CD8-positive, alpha-beta memory T cell (primary cell): ENCODE measurements around the gene SPSB4. TPM values are rescaled to one million over a fixed set of nuclear protein-coding genes. Genes with fewer than 3 reads are reported as not detected.

Experiments used
- CTCF ChIA-PET: fragments of 350-600 bp; sonication (Branson Sonifier 250); formaldehyde crosslinking; loops from one replicate; lab custom pipeline; 2021; ENCODE audit warnings: antibody characterized with exemption; lab: Charles Lee
- POLR2A ChIA-PET: fragments of 350-600 bp; sonication (Branson Sonifier 250); formaldehyde crosslinking; loops from one replicate; lab custom pipeline; 2021; ENCODE audit warnings: antibody characterized with exemption; lab: Charles Lee
- DNase-seq, 5 donors: peaks; one replicate each; pipeline versions ENCODE4 v3.0.0 to v3.0.0-alpha.2; 2020 to 2022; ENCODE audit warnings: mixed read lengths in 1 of 5
- H3K27ac ChIP-seq: one replicate; pipeline ENCODE4 v1.7.0; 2013; ENCODE audit warnings: low read depth, mild to moderate bottlenecking, low read length, moderate library complexity
- H3K27me3 ChIP-seq: 2 replicates; pipeline ENCODE4 v1.7.0; 2013; ENCODE audit warnings: low read length, mild to moderate bottlenecking; ENCODE audit not compliant: insufficient read depth, poor library complexity, severe bottlenecking
- H3K36me3 ChIP-seq: 2 replicates; pipeline ENCODE4 v1.7.0; 2013; ENCODE audit warnings: mild to moderate bottlenecking, low read length, moderate library complexity; ENCODE audit not compliant: insufficient read depth
- H3K4me1 ChIP-seq: 2 replicates; pipeline ENCODE4 v1.7.0; 2013; ENCODE audit warnings: mild to moderate bottlenecking, low read length, moderate library complexity; ENCODE audit not compliant: insufficient read depth
- H3K4me3 ChIP-seq: 2 replicates; pipeline ENCODE4 v1.7.0; 2013; ENCODE audit warnings: mild to moderate bottlenecking, low read length
- H3K9me3 ChIP-seq: 2 replicates; pipeline ENCODE4 v1.7.0; 2013; ENCODE audit warnings: mild to moderate bottlenecking, low read length
- H3K27ac Mint-ChIP-seq, 8 donors: one replicate each; pipeline ENCODE4 v1.8.0; 2020 to 2021; ENCODE audit warnings: mixed read lengths in 8 of 8, mild to moderate bottlenecking in 6 of 8, inconsistent platforms in 3 of 8, moderate library complexity in 3 of 8
- H3K27me3 Mint-ChIP-seq, 2 donors: one replicate each; pipeline ENCODE4 v1.8.0; 2020 to 2021; ENCODE audit warnings: mixed read lengths in 2 of 2, mild to moderate bottlenecking in 1 of 2, moderate library complexity in 1 of 2
- H3K36me3 Mint-ChIP-seq, 3 donors: one replicate each; pipeline ENCODE4 v1.8.0; 2020 to 2021; ENCODE audit warnings: mixed read lengths in 3 of 3, inconsistent platforms in 1 of 3, mild to moderate bottlenecking in 1 of 3
- H3K4me1 Mint-ChIP-seq, 3 donors: one replicate each; pipeline ENCODE4 v1.8.0; 2020 to 2021; ENCODE audit warnings: mixed read lengths in 3 of 3, inconsistent platforms in 1 of 3, mild to moderate bottlenecking in 1 of 3
- H3K4me3 Mint-ChIP-seq, 7 donors: one replicate each; pipeline ENCODE4 v1.8.0; 2020 to 2021; ENCODE audit warnings: mixed read lengths in 7 of 7, mild to moderate bottlenecking in 6 of 7, moderate library complexity in 4 of 7, inconsistent platforms in 2 of 7
- H3K9me3 Mint-ChIP-seq, 5 donors: one replicate each; pipeline ENCODE4 v1.8.0; 2020 to 2022; ENCODE audit warnings: mixed read lengths in 5 of 5, mild to moderate bottlenecking in 3 of 5, moderate library complexity in 2 of 5, inconsistent platforms in 1 of 5
- polyA plus RNA-seq: library from polyadenylated mRNA; unstranded; fragments of 300-500 nt; fragmentation: Illumina TruSeq; gene quantifications from one replicate; pipeline ENCODE4 v1.2.3, GENCODE V29; 2021
- total RNA-seq, 2 experiments: library from RNA; stranded (reverse); gene quantifications; one replicate each; pipeline ENCODE4 v1.2.3, GENCODE V29; 2021

SPSB4 gene
- total and polyA plus RNA-seq, 3 experiments from 2014 or later = not detected

DNA sequence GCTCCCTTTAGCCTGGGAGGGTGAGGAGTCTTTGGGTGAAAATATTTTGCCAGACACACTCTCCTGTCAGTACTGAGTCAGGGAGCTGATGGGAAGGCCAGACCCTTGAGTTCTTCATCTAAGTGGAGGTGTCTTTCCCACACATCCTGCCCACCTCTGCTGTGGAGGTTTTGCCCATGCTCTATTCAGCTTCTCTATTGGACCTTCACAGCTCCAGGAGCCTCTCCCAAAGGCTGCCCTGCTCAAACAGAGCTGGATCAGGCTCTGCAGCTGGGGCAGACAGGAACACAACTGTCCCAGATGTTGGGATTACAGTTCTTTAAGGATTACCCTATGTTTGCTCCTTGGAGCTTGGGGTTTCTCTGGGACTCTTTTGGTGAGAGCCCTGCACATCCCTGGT is 77.9 kb downstream of the SPSB4 start:
- no peaks in the 10 kb centered on the region for H3K36me3 ChIP-seq
- no peak overlapping the region for H3K4me3 ChIP-seq
- ChIA-PET POLR2A (no interaction called here), CTCF (no interaction called here)
- H3K27ac Mint-ChIP-seq = peak overlapping the region in 1 of 8 donors; percentile 55
- H3K27me3 ChIP-seq = no peaks in the 10 kb centered on the region
- no peaks in the 10 kb centered on the region for H3K36me3 Mint-ChIP-seq
- DNase-seq = no peak
- H3K4me1 ChIP-seq = no peaks in the 10 kb centered on the region
- peaks cover 13 to 27% of the 10 kb centered on the region in 2 donors for H3K27me3 Mint-ChIP-seq
- no peaks in the 10 kb centered on the region for H3K9me3 Mint-ChIP-seq
- no peaks in the 10 kb centered on the region for H3K4me1 Mint-ChIP-seq
- H3K9me3 ChIP-seq = no peaks in the 10 kb centered on the region
- H3K4me3 Mint-ChIP-seq = no peak overlapping the region
- H3K27ac ChIP-seq = no peak overlapping the region

DNA sequence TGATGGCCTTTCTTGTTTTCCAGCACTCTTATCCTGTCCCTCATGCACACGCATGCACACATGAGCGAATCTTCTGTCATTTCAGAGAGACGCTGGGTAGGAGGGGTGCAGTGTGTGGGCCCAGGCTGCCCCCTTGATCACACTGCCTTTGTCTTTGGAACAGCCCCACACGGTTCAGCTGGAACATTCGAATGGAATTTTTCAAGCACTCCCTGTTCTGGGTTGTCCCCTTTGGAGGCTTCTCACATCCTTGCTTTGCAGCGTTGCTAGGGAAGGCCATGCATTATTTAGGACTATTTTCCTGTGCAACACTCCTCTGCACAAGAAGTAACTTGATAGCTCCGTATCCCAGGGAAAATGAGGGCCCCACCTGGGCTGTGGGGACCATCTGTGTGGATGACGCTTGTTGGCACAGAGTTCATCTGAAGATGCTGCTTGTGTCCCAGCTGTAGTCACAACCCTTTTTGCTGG is 78.4 kb downstream of the SPSB4 start:
- H3K9me3 Mint-ChIP-seq = no peaks in the 10 kb centered on the region
- H3K4me1 Mint-ChIP-seq = no peaks in the 10 kb centered on the region
- ChIA-PET POLR2A (no interaction called here), CTCF (no interaction called here)
- no peak overlapping the region for H3K4me3 Mint-ChIP-seq
- Histone ChIP-seq H3K4me3 (no peak overlapping the region), H3K27ac (no peak overlapping the region), H3K4me1 (no peaks in the 10 kb centered on the region), H3K36me3 (no peaks in the 10 kb centered on the region), H3K27me3 (no peaks in the 10 kb centered on the region), H3K9me3 (no peaks in the 10 kb centered on the region)
- H3K36me3 Mint-ChIP-seq = no peaks in the 10 kb centered on the region
- no peak for DNase-seq
- H3K27ac Mint-ChIP-seq = no peak overlapping the region
- H3K27me3 Mint-ChIP-seq = peaks cover 9 to 22% of the 10 kb centered on the region in 2 donors

- Mint-ChIP-seq H3K27me3 (peaks cover 14 to 47% of the 10 kb centered on the region in 2 donors), H3K9me3 (peaks cover 17 to 29% (median 23%) of the 10 kb centered on the region in 5 donors), H3K4me1 (no peaks in the 10 kb centered on the region), H3K36me3 (peaks cover 0 to 7% (median 4%) of the 10 kb centered on the region in 3 donors), H3K27ac (no peak overlapping the region), H3K4me3 (no peak overlapping the region)
- no peak for DNase-seq
- H3K27ac ChIP-seq = no peak overlapping the region
- H3K27me3 ChIP-seq = peaks cover 4% of the 10 kb centered on the region
- H3K4me3 ChIP-seq = no peak overlapping the region
- no peaks in the 10 kb centered on the region for H3K4me1 ChIP-seq
- CTCF ChIA-PET = no interaction called here
- no peaks in the 10 kb centered on the region for H3K9me3 ChIP-seq
- no peaks in the 10 kb centered on the region for H3K36me3 ChIP-seq
- POLR2A ChIA-PET = no interaction called here
Measured at GRCh38 chr3:141143517-141143916, 92.4 kb downstream of the SPSB4 start.

DNA sequence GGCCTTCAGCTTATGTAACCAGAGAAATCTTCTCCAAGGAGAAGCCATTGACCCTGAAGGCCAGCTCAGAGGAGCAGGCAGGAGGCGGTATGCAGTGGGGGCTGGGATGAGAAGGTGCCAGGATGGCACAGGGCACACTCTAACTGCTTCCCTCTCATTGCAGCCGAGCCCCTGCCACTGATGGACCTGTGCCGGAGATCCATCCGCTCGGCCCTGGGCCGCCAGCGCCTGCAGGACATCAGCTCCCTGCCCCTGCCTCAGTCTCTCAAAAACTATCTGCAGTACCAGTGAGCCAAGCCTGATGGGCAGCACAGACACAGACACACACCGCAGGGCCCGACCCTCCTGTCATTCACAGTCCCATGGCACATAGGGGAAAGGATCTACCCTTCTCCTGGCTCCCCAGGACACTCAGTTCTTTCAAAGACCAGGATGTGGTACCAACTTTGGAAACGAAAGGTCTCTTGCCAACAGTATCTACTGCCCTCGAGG is 95.9 kb downstream of the SPSB4 start:
- CTCF ChIA-PET = no interaction called here
- H3K36me3 Mint-ChIP-seq = peaks cover 0 to 4% (median 1%) of the 10 kb centered on the region in 3 donors
- no peaks in the 10 kb centered on the region for H3K4me1 Mint-ChIP-seq
- no peaks in the 10 kb centered on the region for H3K36me3 ChIP-seq
- H3K27ac ChIP-seq = no peak overlapping the region
- peaks cover 16 to 47% of the 10 kb centered on the region in 2 donors for H3K27me3 Mint-ChIP-seq
- no peak for DNase-seq
- H3K9me3 ChIP-seq = no peaks in the 10 kb centered on the region
- no peaks in the 10 kb centered on the region for H3K4me1 ChIP-seq
- POLR2A ChIA-PET = no interaction called here
- H3K27ac Mint-ChIP-seq = no peak overlapping the region
- peaks cover 4% of the 10 kb centered on the region for H3K27me3 ChIP-seq
- no peak overlapping the region for H3K4me3 ChIP-seq
- no peak overlapping the region for H3K4me3 Mint-ChIP-seq
- peaks cover 9 to 15% (median 11%) of the 10 kb centered on the region in 5 donors for H3K9me3 Mint-ChIP-seq

- DNase-seq = no peak
- Mint-ChIP-seq H3K27me3 (peaks cover 16 to 42% of the 10 kb centered on the region in 2 donors), H3K4me3 (no peak overlapping the region), H3K9me3 (peaks cover 4 to 10% (median 5%) of the 10 kb centered on the region in 5 donors), H3K27ac (no peak overlapping the region), H3K4me1 (no peaks in the 10 kb centered on the region), H3K36me3 (peaks cover 0 to 4% (median 0%) of the 10 kb centered on the region in 3 donors)
- no peak overlapping the region for H3K27ac ChIP-seq
- no peaks in the 10 kb centered on the region for H3K36me3 ChIP-seq
- H3K4me1 ChIP-seq = no peaks in the 10 kb centered on the region
- no peak overlapping the region for H3K4me3 ChIP-seq
- ChIA-PET CTCF (no interaction called here), POLR2A (no interaction called here)
- peaks cover 4% of the 10 kb centered on the region for H3K27me3 ChIP-seq
- H3K9me3 ChIP-seq = no peaks in the 10 kb centered on the region
Measured at GRCh38 chr3:141147657-141148056, 96.5 kb downstream of the SPSB4 start.

DNA sequence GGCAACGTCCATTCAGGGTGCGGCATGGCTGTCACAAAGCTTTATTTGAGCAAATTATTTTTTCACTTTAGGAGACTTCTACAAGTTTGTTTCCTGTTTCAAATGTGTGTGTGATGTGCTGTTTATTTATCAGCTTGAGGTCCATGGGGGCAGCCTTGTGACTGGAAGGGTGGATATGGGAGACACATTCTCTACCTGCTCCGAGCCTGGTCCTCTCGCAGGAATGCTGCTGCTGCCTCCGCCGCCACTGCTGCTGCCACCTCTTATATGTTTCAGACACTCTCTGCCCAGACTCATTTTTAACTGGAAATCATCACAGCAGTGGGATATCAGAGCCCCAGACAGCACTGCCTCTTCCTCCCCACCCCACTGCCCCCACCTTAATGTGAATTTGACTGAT is 97.0 kb downstream of the SPSB4 start:
- H3K4me3 ChIP-seq = no peak overlapping the region
- no peak for DNase-seq
- H3K4me1 ChIP-seq = no peaks in the 10 kb centered on the region
- CTCF ChIA-PET = no interaction called here
- Mint-ChIP-seq H3K27ac (peak overlapping the region in 1 of 8 donors; percentile 26), H3K9me3 (peaks cover 2 to 6% (median 4%) of the 10 kb centered on the region in 5 donors), H3K27me3 (peaks cover 18 to 39% of the 10 kb centered on the region in 2 donors), H3K4me1 (no peaks in the 10 kb centered on the region), H3K4me3 (no peak overlapping the region), H3K36me3 (peaks cover 0 to 2% (median 0%) of the 10 kb centered on the region in 3 donors)
- H3K9me3 ChIP-seq = no peaks in the 10 kb centered on the region
- H3K27ac ChIP-seq = no peak overlapping the region
- H3K27me3 ChIP-seq = peaks cover 4% of the 10 kb centered on the region
- POLR2A ChIA-PET = no interaction called here
- H3K36me3 ChIP-seq = no peaks in the 10 kb centered on the region

DNA sequence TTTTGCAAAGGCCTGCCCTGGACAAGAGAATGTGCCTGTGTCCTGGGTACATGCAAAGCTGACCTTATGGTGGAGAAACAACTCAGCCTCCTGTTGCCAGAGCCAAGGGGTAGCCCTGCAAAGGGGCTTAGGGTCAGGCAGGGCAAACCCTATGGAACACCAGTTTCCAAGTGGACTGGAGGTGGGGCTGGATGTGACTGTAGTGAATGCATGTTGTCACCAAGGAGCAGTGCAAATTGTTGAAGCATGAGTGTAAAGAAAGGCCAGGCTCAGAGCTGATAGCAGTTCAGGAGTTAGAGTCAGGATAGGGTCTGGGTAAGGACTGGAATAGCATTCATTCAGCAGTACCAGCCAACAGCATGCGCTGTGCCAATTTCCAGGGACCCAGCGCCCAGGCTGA is 97.6 kb downstream of the SPSB4 start:
- POLR2A ChIA-PET = no interaction called here
- Histone ChIP-seq H3K27me3 (peaks cover 4% of the 10 kb centered on the region), H3K4me1 (no peaks in the 10 kb centered on the region), H3K36me3 (no peaks in the 10 kb centered on the region), H3K9me3 (no peaks in the 10 kb centered on the region), H3K4me3 (no peak overlapping the region), H3K27ac (no peak overlapping the region)
- no peak overlapping the region for H3K27ac Mint-ChIP-seq
- H3K36me3 Mint-ChIP-seq = peaks cover 0 to 2% (median 0%) of the 10 kb centered on the region in 3 donors
- no peak for DNase-seq
- no peaks in the 10 kb centered on the region for H3K4me1 Mint-ChIP-seq
- peaks cover 0 to 3% (median 0%) of the 10 kb centered on the region in 5 donors for H3K9me3 Mint-ChIP-seq
- H3K27me3 Mint-ChIP-seq = peaks cover 16 to 35% of the 10 kb centered on the region in 2 donors
- CTCF ChIA-PET = no interaction called here
- no peak overlapping the region for H3K4me3 Mint-ChIP-seq

DNA sequence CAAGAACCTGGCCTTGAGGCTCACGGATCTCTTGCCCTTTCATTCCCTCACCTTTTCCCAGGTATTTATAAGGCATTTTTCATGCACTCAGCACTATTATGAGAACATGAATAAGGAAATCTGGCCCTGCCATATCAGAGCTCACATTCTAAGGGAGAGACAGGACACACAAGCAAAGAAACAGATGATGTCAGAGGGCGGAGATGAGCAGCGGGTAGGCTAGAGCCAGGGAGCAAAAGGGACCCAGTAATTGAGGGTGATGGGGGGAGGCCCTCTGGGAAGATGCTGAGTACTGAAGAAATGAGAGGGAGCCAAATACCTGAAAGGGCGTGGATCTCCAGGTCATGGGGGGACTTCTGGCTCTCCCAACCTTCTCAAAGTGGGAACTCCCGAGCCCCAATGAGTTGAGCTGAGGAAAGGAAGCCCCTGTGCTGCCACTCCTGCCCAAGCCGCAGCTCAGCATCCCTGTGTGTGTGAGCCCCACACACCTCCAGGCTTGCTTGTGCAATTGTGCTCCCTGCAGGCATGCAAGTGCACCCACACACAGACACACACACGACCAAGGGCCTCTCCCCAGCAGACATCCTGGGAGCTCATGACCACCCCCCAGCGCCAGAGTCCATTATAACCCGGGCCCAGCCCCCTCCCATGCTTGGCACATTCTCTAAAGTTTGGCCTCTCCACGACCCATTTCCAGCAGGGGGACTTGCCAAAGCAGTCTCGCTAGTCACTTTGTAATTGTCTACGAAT is 99.1 kb downstream of the SPSB4 start:
- ChIA-PET POLR2A (no interaction called here), CTCF (interaction anchor here (1.0 kb wide), 1 partner anchor 252 kb away, joined by 3 read pairs; no protein-coding TSS in a partner anchor)
- Histone ChIP-seq H3K36me3 (no peaks in the 10 kb centered on the region), H3K4me1 (no peaks in the 10 kb centered on the region), H3K27ac (no peak overlapping the region), H3K4me3 (no peak overlapping the region), H3K9me3 (no peaks in the 10 kb centered on the region), H3K27me3 (no peaks in the 10 kb centered on the region)
- Mint-ChIP-seq H3K4me1 (no peaks in the 10 kb centered on the region), H3K9me3 (no peaks in the 10 kb centered on the region), H3K27me3 (peaks cover 15 to 30% of the 10 kb centered on the region in 2 donors), H3K36me3 (no peaks in the 10 kb centered on the region), H3K27ac (no peak overlapping the region), H3K4me3 (no peak overlapping the region)
- DNase-seq = no peak
